Measurements from ENCODE around the gene RHBG.

DNA sequence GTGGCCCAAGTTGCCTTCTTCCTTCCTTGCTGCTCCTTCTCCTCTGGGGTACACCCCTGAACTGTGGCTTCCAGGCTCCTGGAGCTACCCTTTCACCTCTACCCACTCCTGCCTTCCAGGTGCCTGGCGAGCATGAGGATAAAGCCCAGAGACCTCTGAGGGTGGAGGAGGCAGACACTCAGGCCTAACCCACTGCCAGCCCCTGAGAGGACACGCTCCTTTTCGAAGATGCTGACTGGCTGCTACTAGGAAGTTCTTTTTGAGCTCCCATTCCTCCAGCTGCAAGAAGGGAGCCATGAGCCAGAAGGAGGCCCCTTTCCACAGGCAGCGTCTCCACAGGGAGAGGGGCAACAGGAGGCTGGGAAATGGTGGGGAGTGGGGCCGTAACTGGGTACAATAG, 15.6 kb downstream of the RHBG start:
- TF ChIP-seq POLR2AphosphoS5 (IDR thresholded peaks at IDR 0.05; ENCODE audit: low read depth) (no peak), CTCF (conservative IDR thresholded peaks at IDR 0.05; ENCODE audit: low read depth in 2 of 2) (no peak), REST (IDR thresholded peaks at IDR 0.05; ENCODE audit: unreplicated experiment) (no peak), EZH2 (IDR thresholded peaks at IDR 0.05; ENCODE audit: low read depth, unreplicated experiment) (no peak), EZH2phosphoT487 (IDR thresholded peaks at IDR 0.05; ENCODE audit: unreplicated experiment) (no peak), ZNF114 (CRISPR knock-in tag; IDR thresholded peaks at IDR 0.05) (no peak), JUNB (IDR thresholded peaks at IDR 0.05; ENCODE audit: unreplicated experiment) (no peak), STAT1 (IDR thresholded peaks at IDR 0.05; ENCODE audit: unreplicated experiment) (no peak)

Measured in GM23338 (cell line).